HCT116 (cell line): ENCODE measurements around the gene AP1M1. TPM values are rescaled to one million over a fixed set of nuclear protein-coding genes. Genes with fewer than 3 reads are reported as not detected.
A peak's percentile ranks its signal among the peaks of the same experiment; 100 is the strongest.

Source experiments
- ATAC-seq: fragments of 200-7000 bp; cut with Tn5 transposase; 2 replicates; pipeline ENCODE4 v1.9.1; 2020; ENCODE audit warnings: mild to moderate bottlenecking, moderate library complexity
- BruUV-seq: library from RNA; stranded (reverse); fragments of 400-500 nt; replicated peaks from 2 replicates; lab custom pipeline; 2021; lab: Mats Ljungman, UMichigan
- CTCF ChIA-PET: fragments of 300-600 bp; sonication (Branson Sonifier 250); formaldehyde crosslinking; loops from one replicate; lab custom pipeline; 2021; ENCODE audit warnings: antibody characterized with exemption; lab: Charles Lee
- POLR2A ChIA-PET: fragments of 300-600, 350-600 bp; sonication (Branson Sonifier 250); formaldehyde crosslinking; loops from one replicate; lab custom pipeline; 2021; ENCODE audit warnings: antibody characterized with exemption; lab: Charles Lee
- RAD21 ChIA-PET, 2 experiments: fragments of 300-600 bp; sonication (Branson Sonifier 250); formaldehyde crosslinking; loops; one replicate each; lab custom pipeline; 2023; ENCODE audit warnings: low total read pairs in 2 of 2; ENCODE audit not compliant: uncharacterized antibody in 2 of 2, unreplicated experiment in 2 of 2, low non-redundant PET in 1 of 2; lab: Charles Lee
- DNase-seq: peaks from one replicate; pipeline ENCODE4 v3.0.0-alpha.2; 2010; ENCODE audit warnings: low read depth, low spot score
- H2AFZ ChIP-seq: fragments of 200-600 bp; shearing (Covaris generic), sonication (generic); 2 replicates; pipeline ENCODE4 v1.6.1; 2017; ENCODE audit warnings: low read depth, mixed run types, mixed read lengths, antibody characterized with exemption, low read length; ENCODE audit not compliant: poor library complexity, severe bottlenecking
- H3K27ac ChIP-seq: 2 replicates; pipeline ENCODE4 v1.5.1; 2012; ENCODE audit warnings: low read depth, low read length
- H3K27me3 ChIP-seq: fragments of 200-600 bp; sonication (generic); 2 replicates; pipeline ENCODE4 v1.6.1; 2016; ENCODE audit warnings: mixed run types, low read length, mixed read lengths; ENCODE audit not compliant: insufficient read depth
- H3K36me3 ChIP-seq, 2 experiments: fragments of 200-500 bp in 1 of 2; fragments of 200-600 bp in 1 of 2; sonication (Bioruptor generic) in 1 of 2; sonication (generic) in 1 of 2; 2 replicates each; pipeline versions ENCODE4 v1.5.1 to v1.6.1; 2014 to 2016; ENCODE audit warnings: low read length in 2 of 2, inconsistent platforms in 1 of 2, mixed read lengths in 1 of 2, mixed run types in 1 of 2; ENCODE audit not compliant: insufficient read depth in 2 of 2, control insufficient read depth in 1 of 2
- H3K4me1 ChIP-seq, 2 experiments: fragments of 200-600 bp in 1 of 2; sonication (generic) in 1 of 2; 2 replicates each; pipeline versions ENCODE4 v1.5.1 to v1.6.1; 2012 to 2017; ENCODE audit warnings: low read length in 2 of 2, inconsistent platforms in 1 of 2, mild to moderate bottlenecking in 1 of 2, mixed read lengths in 1 of 2, mixed run types in 1 of 2, moderate library complexity in 1 of 2; ENCODE audit not compliant: insufficient read depth in 2 of 2, control insufficient read depth in 1 of 2
- H3K4me2 ChIP-seq: fragments of 200-600 bp; sonication (generic); 2 replicates; pipeline ENCODE4 v1.6.1; 2017; ENCODE audit warnings: mixed run types, low read length, mixed read lengths
- H3K4me3 ChIP-seq, 2 experiments: fragments of 200-600 bp in 1 of 2; sonication (generic) in 1 of 2; replicated peaks in 1 of 2; 2 replicates each; pipeline ENCODE4 v1.5.1; 2011 to 2016; ENCODE audit warnings: low read length in 2 of 2, control low read depth in 1 of 2, low read depth in 1 of 2, mild to moderate bottlenecking in 1 of 2, mixed read lengths in 1 of 2, mixed run types in 1 of 2
- H3K79me2 ChIP-seq: fragments of 200-600 bp; sonication (generic); 2 replicates; pipeline ENCODE4 v1.6.1; 2017; ENCODE audit warnings: mild to moderate bottlenecking, mixed run types, low read length, moderate library complexity, mixed read lengths; ENCODE audit not compliant: insufficient read depth
- H3K9ac ChIP-seq: fragments of 200-600 bp; sonication (generic); 2 replicates; pipeline ENCODE4 v1.6.1; 2016; ENCODE audit warnings: low read length, mixed read lengths
- H3K9me2 ChIP-seq: fragments of 200-600 bp; sonication (generic), shearing (Covaris generic); 2 replicates; pipeline ENCODE4 v1.6.1; 2017; ENCODE audit warnings: mixed run types, mild to moderate bottlenecking, moderate library complexity; ENCODE audit not compliant: insufficient read depth
- H3K9me3 ChIP-seq, 2 experiments: fragments of 200-500 bp in 1 of 2; fragments of 200-600 bp in 1 of 2; sonication (Bioruptor generic) in 1 of 2; sonication (generic) in 1 of 2; 2 replicates each; pipeline ENCODE4 v1.6.1; 2014 to 2017; ENCODE audit warnings: low read length in 2 of 2, mixed read lengths in 2 of 2, inconsistent platforms in 1 of 2, low read depth in 1 of 2, mild to moderate bottlenecking in 1 of 2, mixed run types in 1 of 2, moderate library complexity in 1 of 2; ENCODE audit not compliant: control insufficient read depth in 1 of 2, insufficient read depth in 1 of 2
- H4K20me1 ChIP-seq: fragments of 200-600 bp; sonication (generic), shearing (Covaris generic); 2 replicates; pipeline ENCODE4 v1.6.1; 2017; ENCODE audit warnings: mixed run types, mild to moderate bottlenecking, moderate library complexity; ENCODE audit not compliant: insufficient read depth
- ATF3 ChIP-seq: IDR thresholded peaks from 2 replicates; pipeline ENCODE4 v1.6.1; 2012
- CEBPB ChIP-seq: IDR thresholded peaks from 2 replicates; pipeline ENCODE4 v1.6.1; 2012; ENCODE audit warnings: low read depth
- CTCF ChIP-seq, 3 experiments: fragments of 200-600 bp in 1 of 3; sonication (generic) in 1 of 3; IDR thresholded peaks in 2 of 3; conservative IDR thresholded peaks in 1 of 3; 2 replicates each; pipeline ENCODE4 v1.5.1; 2012 to 2017; ENCODE audit warnings: low read depth in 2 of 3, low read length in 2 of 3, antibody characterized with exemption in 1 of 3, borderline replicate concordance in 1 of 3, control low read depth in 1 of 3, mild to moderate bottlenecking in 1 of 3, mixed read lengths in 1 of 3, mixed run types in 1 of 3, moderate library complexity in 1 of 3; ENCODE audit not compliant: insufficient read depth in 1 of 3
- ELF1 ChIP-seq: IDR thresholded peaks from 2 replicates; pipeline ENCODE4 v1.6.1; 2012; ENCODE audit warnings: low read depth, borderline replicate concordance
- FOSL1 ChIP-seq: IDR thresholded peaks from 2 replicates; pipeline ENCODE4 v1.6.1; 2012; ENCODE audit warnings: low read depth
- POLR2A ChIP-seq: IDR thresholded peaks from 2 replicates; pipeline ENCODE4 v1.7.0; 2011; ENCODE audit warnings: borderline replicate concordance; ENCODE audit not compliant: insufficient read depth, insufficient read length; ENCODE audit errors: extremely low read depth
- intact Hi-C: fragments of 100-400 bp; cut with micrococcal nuclease; formaldehyde crosslinking; loops from 2 replicates; pipeline ENCODE4 v1.10.0; 2022
- total RNA-seq: library from RNA; stranded (reverse); gene quantifications from one replicate; pipeline ENCODE4 v1.2.1, GENCODE V29; 2021; ENCODE audit not compliant: unreplicated experiment

Gene AP1M1
- total RNA-seq, 1 experiment from 2014 or later: 50.0 TPM

GRCh38 chr19:16185123-16185767, 12.5 kb upstream of the AP1M1 start, which contains the start of gene FAM32A (continued):
- TF ChIP-seq ATF3 (no peak), FOSL1 (no peak), CEBPB (no peak), ELF1 (peak; percentile 97)
- TF ChIP-seq, all 23 proteins: peak for 9

GRCh38 chr19:16185768-16186123, 12.0 kb upstream of the AP1M1 start:
- POLR2A ChIA-PET: interaction anchor here (0.9 to 2.0 kb wide), 15 partner anchors 9 to 376 kb away, joined by 3 to 18 read pairs (median 4); partner anchors contain the start of genes AP1M1, CIB3 and TPM4

More at GRCh38 chr19:16185768-16186123, 12.0 kb upstream of the AP1M1 start:
- Histone ChIP-seq H3K36me3 (peaks cover 23 to 26% of the 10 kb centered on the region in 2 experiments; a peak in 3 of 4 replicates), H2AFZ (no peak overlapping the region), H3K9ac (peak overlapping the region; percentile 93), H3K4me1 (peaks cover 20 to 36% of the 10 kb centered on the region in 2 experiments), H3K79me2 (peaks cover 28% of the 10 kb centered on the region), H3K27ac (peak overlapping the region; percentile 54), H3K9me2 (no peaks in the 10 kb centered on the region), H4K20me1 (no peaks in the 10 kb centered on the region), H3K27me3 (no peaks in the 10 kb centered on the region), H3K4me3 (peak overlapping the region; percentile 94 to 97), H3K4me2 (peak overlapping the region; percentile 86), H3K9me3 (no peaks in the 10 kb centered on the region)
- DNase-seq: no peak
- CTCF ChIA-PET: interaction anchor here (0.7 to 2.0 kb wide), 13 partner anchors 8 to 493 kb away, joined by 3 to 24 read pairs (median 4); partner anchors contain the start of genes AP1M1 and RAB8A
- TF ChIP-seq ELF1: no peak
- TF ChIP-seq POLR2A: no peak
- peak in 2 of 3 experiments; percentile 37 to 42; a peak in 4 of 6 replicates for TF ChIP-seq CTCF (IDR thresholded peaks at IDR 0.05 in 2 of 3, conservative IDR thresholded peaks at IDR 0.05 in 1 of 3; ENCODE audit: borderline replicate concordance in 1 of 3, insufficient read depth in 1 of 3, low read depth in 2 of 3, low read length in 2 of 3)
- RAD21 ChIA-PET: interaction anchor here (0.6 to 1.2 kb wide), 3 partner anchors 108 to 144 kb away, joined by 3 to 7 read pairs (median 6); no protein-coding TSS in a partner anchor
- BruUV-seq: TSS peak; percentile 53
- peak; percentile 48 for ATAC-seq
- intact Hi-C loops: no loop called here
